K562 (cell line): Measurements from ENCODE around the gene PTTG1IP. TPM values are rescaled to one million over a fixed set of nuclear protein-coding genes. Genes with fewer than 3 reads are reported as not detected.
A peak's percentile ranks its signal among the peaks of the same experiment; 100 is the strongest.

Source experiments
- ATF7 ChIP-seq: fragments of 450-650 bp; IDR thresholded peaks from 2 replicates; pipeline ENCODE4 v1.7.1; 2014; ENCODE audit warnings: mild to moderate bottlenecking, moderate library complexity
- CTCF ChIP-seq, 3 experiments: IDR thresholded peaks in 2 of 3; conservative IDR thresholded peaks in 1 of 3; 2 replicates each; pipeline ENCODE4 v1.5.1; 2011 to 2012; ENCODE audit warnings: low read length in 3 of 3, mild to moderate bottlenecking in 3 of 3, control low read depth in 2 of 3, improper control_type of control experiment in 1 of 3, inconsistent platforms in 1 of 3, low read depth in 1 of 3, mixed read lengths in 1 of 3, moderate library complexity in 1 of 3; ENCODE audit not compliant: insufficient read depth in 2 of 3
- DACH1 ChIP-seq: fragments of 450-650 bp; IDR thresholded peaks from 2 replicates; pipeline ENCODE4 v1.6.1; 2018; ENCODE audit not compliant: partially characterized antibody
- E2F6 ChIP-seq, 2 experiments: IDR thresholded peaks; 2 replicates each; pipeline ENCODE4 v1.6.1; 2011; ENCODE audit warnings: borderline replicate concordance in 1 of 2, control low read depth in 1 of 2, low read depth in 1 of 2, low read length in 1 of 2, mild to moderate bottlenecking in 1 of 2, mixed read lengths in 1 of 2, moderate library complexity in 1 of 2; ENCODE audit not compliant: insufficient read depth in 1 of 2, insufficient read length in 1 of 2, poor library complexity in 1 of 2, severe bottlenecking in 1 of 2; ENCODE audit errors: extremely low read depth in 1 of 2
- HNRNPLL ChIP-seq: fragments of 200-400 bp; formaldehyde crosslinking; IDR thresholded peaks from 2 replicates; pipeline ENCODE4 v1.6.1; 2017; ENCODE audit warnings: low read length, low read depth, mild to moderate bottlenecking; ENCODE audit not compliant: poor library complexity, severe bottlenecking
- KLF6 ChIP-seq: fragments of 250-450 bp; sonication (Bioruptor Pico); IDR thresholded peaks from 2 replicates; pipeline ENCODE4 v1.4.0; 2020; ENCODE audit warnings: mild to moderate bottlenecking, moderate library complexity, borderline replicate concordance
- MIER1 ChIP-seq: fragments of 450-650 bp; IDR thresholded peaks from 2 replicates; pipeline ENCODE4 v1.6.1; 2016; ENCODE audit warnings: antibody characterized with exemption, mild to moderate bottlenecking, low read depth
- NCOR1 ChIP-seq: fragments of 450-650 bp; IDR thresholded peaks from 2 replicates; pipeline ENCODE4 v1.6.1; 2016; ENCODE audit warnings: mild to moderate bottlenecking, moderate library complexity
- PYGO2 ChIP-seq: fragments of 450-650 bp; IDR thresholded peaks from 2 replicates; pipeline ENCODE4 v1.6.1; 2016; ENCODE audit warnings: mild to moderate bottlenecking, missing genetic modification characterization, moderate library complexity, missing compliant biosample characterization
- RBM39 ChIP-seq: fragments of 200-400 bp; formaldehyde crosslinking; optimal IDR thresholded peaks from 2 replicates; pipeline ENCODE3; 2018; ENCODE audit warnings: low read depth, low read length
- ZNF584 ChIP-seq: fragments of 200-800 bp; sonication (Bioruptor generic); IDR thresholded peaks from 2 replicates; pipeline ENCODE4 v1.6.1; 2016; ENCODE audit warnings: low read depth, mild to moderate bottlenecking, missing genetic modification characterization, missing compliant biosample characterization
- polyA plus RNA-seq, 8 experiments: library from polyadenylated mRNA; depleted of rRNA in 4 of 8; stranded (reverse) in 5 of 8; unstranded in 3 of 8; fragments of >200 nt; fragmentation: Nextera tagmentation in 2 of 8; fragmentation: Illumina TruSeq in 1 of 8; extraction: Ambion mirVana in 2 of 8; extraction: Trizol in 1 of 8; gene quantifications; 2 replicates each; pipeline versions ENCODE4 v1.2.1 to v1.2.3, GENCODE V29; 2011 to 2014; ENCODE audit warnings: inconsistent platforms in 1 of 8, missing spikeins in 1 of 8
- total RNA-seq, 7 experiments: library from RNA; depleted of rRNA in 6 of 7; stranded (reverse); fragments of >200 nt in 6 of 7; fragmentation: Illumina TruSeq in 2 of 7; extraction: Trizol in 2 of 7; gene quantifications; 2 replicates each; pipeline versions ENCODE4 v1.2.1 to v1.2.3, GENCODE V29; 2011 to 2021; ENCODE audit warnings: low replicate concordance in 1 of 7
- TF ChIP-seq, protein P1 (sequence below): fragments of 450-650 bp; IDR thresholded peaks from 2 replicates; pipeline ENCODE4 v1.6.1; 2016; ENCODE audit warnings: missing biosample characterization, missing genetic modification characterization
- TF ChIP-seq, protein P2 (sequence below): sonication (generic); formaldehyde crosslinking; IDR thresholded peaks from 2 replicates; pipeline ENCODE4 v1.8.1; 2023; ENCODE audit warnings: mild to moderate bottlenecking, missing genetic modification reagents

The PTTG1IP gene
- total and polyA plus RNA-seq, 9 of the 15 experiments (the other 6 are each of a cell fraction or from before 2014, with no cell fraction given) = 5.0 to 99.3 (median 82.4) TPM

DNA sequence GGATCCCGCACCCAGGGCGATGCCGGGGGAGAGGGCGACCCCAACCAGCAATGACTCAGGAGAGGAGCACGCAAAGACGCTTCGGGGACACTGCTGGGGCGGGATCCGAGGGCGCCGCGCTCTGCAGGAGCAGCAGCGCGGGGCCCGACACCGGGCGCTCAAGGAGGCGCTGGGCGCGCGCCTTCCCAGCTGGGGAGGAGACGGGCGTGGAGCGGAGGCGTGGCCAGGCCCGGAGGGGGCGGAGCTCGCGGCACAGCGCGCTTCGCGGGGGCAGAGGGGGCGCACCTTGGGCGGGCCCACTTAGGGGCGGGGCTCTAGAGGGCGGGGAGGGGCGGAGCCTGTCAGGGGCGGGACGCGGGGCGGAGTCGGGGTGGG, 56.0 kb downstream of the PTTG1IP start (continued):
- TF ChIP-seq E2F6 (IDR thresholded peaks at IDR 0.05; ENCODE audit: borderline replicate concordance in 1 of 2, extremely low read depth in 1 of 2, insufficient read depth in 1 of 2, insufficient read length in 1 of 2, low read depth in 1 of 2, low read length in 1 of 2, poor library complexity in 1 of 2, severe bottlenecking in 1 of 2) = no peak
- peak; percentile 70 for TF ChIP-seq DACH1
- TF ChIP-seq KLF6 = no peak
- no peak for TF ChIP-seq ZNF584
- TF ChIP-seq PYGO2 = no peak
- no peak for TF ChIP-seq ATF7
- TF ChIP-seq MIER1 = no peak
- TF ChIP-seq RBM39 = no peak
- TF ChIP-seq NCOR1 = no peak
- TF ChIP-seq, protein P1, sequence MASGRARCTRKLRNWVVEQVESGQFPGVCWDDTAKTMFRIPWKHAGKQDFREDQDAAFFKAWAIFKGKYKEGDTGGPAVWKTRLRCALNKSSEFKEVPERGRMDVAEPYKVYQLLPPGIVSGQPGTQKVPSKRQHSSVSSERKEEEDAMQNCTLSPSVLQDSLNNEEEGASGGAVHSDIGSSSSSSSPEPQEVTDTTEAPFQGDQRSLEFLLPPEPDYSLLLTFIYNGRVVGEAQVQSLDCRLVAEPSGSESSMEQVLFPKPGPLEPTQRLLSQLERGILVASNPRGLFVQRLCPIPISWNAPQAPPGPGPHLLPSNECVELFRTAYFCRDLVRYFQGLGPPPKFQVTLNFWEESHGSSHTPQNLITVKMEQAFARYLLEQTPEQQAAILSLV (tag) = no peak
- TF ChIP-seq HNRNPLL = peak; percentile 7
- TF ChIP-seq, protein P2, sequence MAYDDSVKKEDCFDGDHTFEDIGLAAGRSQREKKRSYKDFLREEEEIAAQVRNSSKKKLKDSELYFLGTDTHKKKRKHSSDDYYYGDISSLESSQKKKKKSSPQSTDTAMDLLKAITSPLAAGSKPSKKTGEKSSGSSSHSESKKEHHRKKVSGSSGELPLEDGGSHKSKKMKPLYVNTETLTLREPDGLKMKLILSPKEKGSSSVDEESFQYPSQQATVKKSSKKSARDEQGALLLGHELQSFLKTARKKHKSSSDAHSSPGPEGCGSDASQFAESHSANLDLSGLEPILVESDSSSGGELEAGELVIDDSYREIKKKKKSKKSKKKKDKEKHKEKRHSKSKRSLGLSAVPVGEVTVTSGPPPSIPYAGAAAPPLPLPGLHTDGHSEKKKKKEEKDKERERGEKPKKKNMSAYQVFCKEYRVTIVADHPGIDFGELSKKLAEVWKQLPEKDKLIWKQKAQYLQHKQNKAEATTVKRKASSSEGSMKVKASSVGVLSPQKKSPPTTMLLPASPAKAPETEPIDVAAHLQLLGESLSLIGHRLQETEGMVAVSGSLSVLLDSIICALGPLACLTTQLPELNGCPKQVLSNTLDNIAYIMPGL (CRISPR knock-in tag) = no peak
- peak in 2 of 3 experiments; percentile 13 to 16; a peak in 1 of 6 replicates for TF ChIP-seq CTCF (IDR thresholded peaks at IDR 0.05 in 2 of 3, conservative IDR thresholded peaks at IDR 0.05 in 1 of 3; ENCODE audit: insufficient read depth in 2 of 3, low read depth in 1 of 3, low read length in 3 of 3)
